ENCODE data around the gene FBXL2.
"Not testable (repeated sequence)": the region's sequence is repeated elsewhere in the genome, so short reads cannot be mapped to it uniquely, and the experiment has no call there.

Gene FBXL2

GRCh38 chr3:33417066-33417673 lies 139.9 kb downstream of the FBXL2 start:
- no peak for TF ChIP-seq GATA1 (IDR thresholded peaks at IDR 0.05; ENCODE audit: low read depth, low read length)
- no peak for TF ChIP-seq POLR2A (IDR thresholded peaks at IDR 0.05; ENCODE audit: low read length)
- DNase-seq: no peak

- TF ChIP-seq POLR2A (IDR thresholded peaks at IDR 0.05; ENCODE audit: low read length): no peak
- TF ChIP-seq GATA1 (IDR thresholded peaks at IDR 0.05; ENCODE audit: low read depth, low read length): no peak
- no peak for DNase-seq
Measured at GRCh38 chr3:33419948-33420347, 142.7 kb downstream of the FBXL2 start.

- DNase-seq: no peak
- no peak for TF ChIP-seq POLR2A (IDR thresholded peaks at IDR 0.05; ENCODE audit: low read length)
- TF ChIP-seq GATA1 (IDR thresholded peaks at IDR 0.05; ENCODE audit: low read depth, low read length): no peak
Measured at GRCh38 chr3:33420966-33421365, 143.7 kb downstream of the FBXL2 start.

GRCh38 chr3:33424606-33425452 lies 147.6 kb downstream of the FBXL2 start:
- no peak for DNase-seq
- TF ChIP-seq GATA1 (IDR thresholded peaks at IDR 0.05; ENCODE audit: low read depth, low read length): no peak
- TF ChIP-seq POLR2A (IDR thresholded peaks at IDR 0.05; ENCODE audit: low read length): no peak

GRCh38 chr3:33425453-33425852 lies 148.2 kb downstream of the FBXL2 start:
- no peak for DNase-seq

GRCh38 chr3:33426068-33426467 lies 148.8 kb downstream of the FBXL2 start:
- no peak for TF ChIP-seq GATA1 (IDR thresholded peaks at IDR 0.05; ENCODE audit: low read depth, low read length)
- no peak for TF ChIP-seq POLR2A (IDR thresholded peaks at IDR 0.05; ENCODE audit: low read length)
- no peak for DNase-seq

More at GRCh38 chr3:33425453-33425852, 148.2 kb downstream of the FBXL2 start:
- TF ChIP-seq GATA1 (IDR thresholded peaks at IDR 0.05; ENCODE audit: low read depth, low read length) (no peak), POLR2A (IDR thresholded peaks at IDR 0.05; ENCODE audit: low read length) (no peak)

- DNase-seq: no peak
- TF ChIP-seq GATA1 (IDR thresholded peaks at IDR 0.05; ENCODE audit: low read depth, low read length): no peak
- TF ChIP-seq POLR2A (IDR thresholded peaks at IDR 0.05; ENCODE audit: low read length): no peak
Measured at GRCh38 chr3:33426630-33427317, 149.5 kb downstream of the FBXL2 start.

- TF ChIP-seq GATA1 (IDR thresholded peaks at IDR 0.05; ENCODE audit: low read depth, low read length): no peak
- no peak for TF ChIP-seq POLR2A (IDR thresholded peaks at IDR 0.05; ENCODE audit: low read length)
Measured at GRCh38 chr3:33428734-33429133, 151.5 kb downstream of the FBXL2 start.

GRCh38 chr3:33429306-33429705 lies 152.1 kb downstream of the FBXL2 start:
- not testable (repeated sequence) for DNase-seq

More at GRCh38 chr3:33428734-33429133, 151.5 kb downstream of the FBXL2 start:
- DNase-seq: no peak

GRCh38 chr3:33430061-33430460 lies 152.8 kb downstream of the FBXL2 start:
- no peak for TF ChIP-seq GATA1 (IDR thresholded peaks at IDR 0.05; ENCODE audit: low read depth, low read length)
- TF ChIP-seq POLR2A (IDR thresholded peaks at IDR 0.05; ENCODE audit: low read length): no peak
- DNase-seq: no peak

- TF ChIP-seq GATA1 (IDR thresholded peaks at IDR 0.05; ENCODE audit: low read depth, low read length) (no peak), POLR2A (IDR thresholded peaks at IDR 0.05; ENCODE audit: low read length) (no peak)
- no peak for DNase-seq
Measured at GRCh38 chr3:33430571-33430970, 153.3 kb downstream of the FBXL2 start.

GRCh38 chr3:33433843-33434242 lies 156.6 kb downstream of the FBXL2 start:
- TF ChIP-seq POLR2A (IDR thresholded peaks at IDR 0.05; ENCODE audit: low read length) (no peak), GATA1 (IDR thresholded peaks at IDR 0.05; ENCODE audit: low read depth, low read length) (no peak)
- DNase-seq: no peak

All from erythroblast (primary cell).